ENCODE data around the gene RSKR.
"Not testable (repeated sequence)": the region's sequence is repeated elsewhere in the genome, so short reads cannot be mapped to it uniquely, and the experiment has no call there.

Gene RSKR, protein sequence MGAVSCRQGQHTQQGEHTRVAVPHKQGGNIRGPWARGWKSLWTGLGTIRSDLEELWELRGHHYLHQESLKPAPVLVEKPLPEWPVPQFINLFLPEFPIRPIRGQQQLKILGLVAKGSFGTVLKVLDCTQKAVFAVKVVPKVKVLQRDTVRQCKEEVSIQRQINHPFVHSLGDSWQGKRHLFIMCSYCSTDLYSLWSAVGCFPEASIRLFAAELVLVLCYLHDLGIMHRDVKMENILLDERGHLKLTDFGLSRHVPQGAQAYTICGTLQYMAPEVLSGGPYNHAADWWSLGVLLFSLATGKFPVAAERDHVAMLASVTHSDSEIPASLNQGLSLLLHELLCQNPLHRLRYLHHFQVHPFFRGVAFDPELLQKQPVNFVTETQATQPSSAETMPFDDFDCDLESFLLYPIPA

GRCh38 chr17:28613931-28614381, at the start of gene RSKR:
TSS of gene RSKR (minus strand) at chr17:28614185. CDS start at chr17:28614161, 24 bp downstream.
- H3K4me3 ChIP-seq (ENCODE audit: low read depth, low read length) = no peak within 1 kb of the TSS
- DNase-seq (ENCODE audit: low read depth) = no peak
- TF ChIP-seq, protein P1, sequence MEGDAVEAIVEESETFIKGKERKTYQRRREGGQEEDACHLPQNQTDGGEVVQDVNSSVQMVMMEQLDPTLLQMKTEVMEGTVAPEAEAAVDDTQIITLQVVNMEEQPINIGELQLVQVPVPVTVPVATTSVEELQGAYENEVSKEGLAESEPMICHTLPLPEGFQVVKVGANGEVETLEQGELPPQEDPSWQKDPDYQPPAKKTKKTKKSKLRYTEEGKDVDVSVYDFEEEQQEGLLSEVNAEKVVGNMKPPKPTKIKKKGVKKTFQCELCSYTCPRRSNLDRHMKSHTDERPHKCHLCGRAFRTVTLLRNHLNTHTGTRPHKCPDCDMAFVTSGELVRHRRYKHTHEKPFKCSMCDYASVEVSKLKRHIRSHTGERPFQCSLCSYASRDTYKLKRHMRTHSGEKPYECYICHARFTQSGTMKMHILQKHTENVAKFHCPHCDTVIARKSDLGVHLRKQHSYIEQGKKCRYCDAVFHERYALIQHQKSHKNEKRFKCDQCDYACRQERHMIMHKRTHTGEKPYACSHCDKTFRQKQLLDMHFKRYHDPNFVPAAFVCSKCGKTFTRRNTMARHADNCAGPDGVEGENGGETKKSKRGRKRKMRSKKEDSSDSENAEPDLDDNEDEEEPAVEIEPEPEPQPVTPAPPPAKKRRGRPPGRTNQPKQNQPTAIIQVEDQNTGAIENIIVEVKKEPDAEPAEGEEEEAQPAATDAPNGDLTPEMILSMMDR (conservative IDR thresholded peaks at IDR 0.05; ENCODE audit: low read depth, low read length) = no peak

DNA sequence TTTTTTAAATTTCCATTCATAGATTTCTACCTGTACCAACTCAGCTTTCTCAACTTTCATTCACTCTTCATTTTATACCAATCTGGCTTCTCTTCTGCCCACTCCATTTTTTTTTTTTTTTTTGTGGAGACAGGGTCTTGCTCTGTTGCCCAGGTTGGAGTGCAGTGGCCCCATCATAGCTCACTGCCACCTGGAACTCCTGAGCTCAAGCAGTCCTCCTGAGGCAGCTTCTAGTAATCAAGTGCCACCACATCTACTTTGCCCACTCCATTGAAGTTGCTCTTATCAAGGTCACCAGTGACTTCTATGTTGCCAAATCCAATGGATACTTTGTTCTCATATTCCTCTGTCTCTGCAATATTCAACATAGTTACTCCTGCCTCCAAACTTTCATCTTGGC, 49.7 kb upstream of the RSKR start:
- DNase-seq (ENCODE audit: low read depth) = no peak
- TF ChIP-seq, protein P1 (conservative IDR thresholded peaks at IDR 0.05; ENCODE audit: low read depth, low read length) = no peak
- no peak overlapping the region for H3K4me3 ChIP-seq (ENCODE audit: low read depth, low read length)

DNA sequence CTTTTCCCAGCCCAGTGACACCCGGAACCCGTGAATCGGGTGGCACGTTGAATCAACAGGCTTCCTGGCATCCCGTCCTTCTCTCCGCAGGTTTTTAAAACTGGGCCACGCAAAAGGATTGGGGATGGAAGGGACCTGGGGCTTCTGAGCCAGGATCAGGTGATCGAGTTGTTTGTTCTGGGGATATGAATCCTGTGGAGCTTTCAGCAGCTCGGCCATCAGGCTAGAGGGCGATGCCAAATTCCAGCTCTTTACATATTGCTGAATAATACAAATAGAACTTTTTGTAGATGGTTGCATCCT, 48.5 kb upstream of the RSKR start:
- TF ChIP-seq, protein P1 (conservative IDR thresholded peaks at IDR 0.05; ENCODE audit: low read depth, low read length) = no peak
- DNase-seq (ENCODE audit: low read depth) = peak; percentile 48
- H3K4me3 ChIP-seq (ENCODE audit: low read depth, low read length) = peak overlapping the region; percentile 94

DNA sequence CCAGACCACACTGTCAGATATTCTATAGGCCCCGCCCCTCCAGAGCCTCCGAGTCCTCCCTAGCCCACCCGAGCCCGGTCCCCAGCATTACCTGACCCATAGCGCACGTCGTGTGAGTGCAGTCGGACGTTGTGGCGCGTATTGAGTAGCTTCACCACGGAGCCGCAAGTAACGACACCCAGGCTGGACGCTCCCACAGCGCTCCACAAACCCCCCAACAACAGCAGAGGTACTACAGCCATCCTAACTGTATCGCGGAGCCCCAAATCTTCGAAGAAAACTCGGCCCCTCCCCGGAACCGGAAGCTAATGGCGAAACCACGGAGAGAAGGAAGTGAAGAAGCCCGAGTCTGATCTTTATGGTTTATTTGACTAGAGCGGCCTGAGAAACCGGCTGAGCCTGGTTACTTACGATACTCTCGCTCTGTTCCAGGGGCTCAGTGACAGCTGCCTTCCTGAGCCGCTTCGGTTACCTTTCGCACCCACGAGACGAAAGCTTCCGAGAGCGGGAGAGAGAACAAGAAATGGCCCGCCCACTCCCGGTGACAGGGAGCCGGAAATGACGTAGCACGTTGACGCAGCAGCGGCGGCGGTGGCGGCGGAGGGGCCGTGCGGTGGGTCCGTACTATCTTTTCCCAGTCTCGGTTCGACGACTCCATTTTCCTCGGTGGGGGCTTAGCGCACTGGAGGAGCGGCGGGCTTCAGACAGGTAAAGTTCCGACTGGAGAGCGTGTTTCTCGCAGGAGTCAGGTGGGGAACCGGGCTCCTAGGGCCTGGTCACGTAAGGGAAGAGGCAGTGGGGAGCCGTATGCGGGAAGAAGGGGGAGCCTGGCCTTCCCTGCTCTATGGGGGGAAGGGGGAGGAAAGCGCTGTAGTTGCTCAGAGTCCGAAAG, 47.9 kb upstream of the RSKR start, which contains the start of the genes SDF2 and SUPT6H:
Gene SDF2 (minus strand): TSS at position 272 of the 892 bp plus-strand sequence. CDS start 30 bp downstream, at position 242.
Gene SUPT6H (plus strand): TSS at position 571 of the 892 bp plus-strand sequence. CDS start 11,197 bp downstream, outside the sequence.
- peak within 1 kb of the TSS; percentile 94 for H3K4me3 ChIP-seq (ENCODE audit: low read depth, low read length)
- TF ChIP-seq, protein P1 (conservative IDR thresholded peaks at IDR 0.05; ENCODE audit: low read depth, low read length) = no peak
- DNase-seq (ENCODE audit: low read depth) = peak; percentile 84

GRCh38 chr17:28659497-28659881, 45.5 kb upstream of the RSKR start:
- not testable (repeated sequence) for H3K4me3 ChIP-seq (ENCODE audit: low read depth, low read length); DNase-seq (ENCODE audit: low read depth)

- DNase-seq (ENCODE audit: low read depth); H3K4me3 ChIP-seq (ENCODE audit: low read depth, low read length): not testable (repeated sequence)
These were observed 44.9 kb upstream of the RSKR start for GRCh38 chr17:28658766-28659496.

- not testable (repeated sequence) for H3K4me3 ChIP-seq (ENCODE audit: low read depth, low read length)
These were observed 44.4 kb upstream of the RSKR start for GRCh38 chr17:28658342-28658741.

DNA sequence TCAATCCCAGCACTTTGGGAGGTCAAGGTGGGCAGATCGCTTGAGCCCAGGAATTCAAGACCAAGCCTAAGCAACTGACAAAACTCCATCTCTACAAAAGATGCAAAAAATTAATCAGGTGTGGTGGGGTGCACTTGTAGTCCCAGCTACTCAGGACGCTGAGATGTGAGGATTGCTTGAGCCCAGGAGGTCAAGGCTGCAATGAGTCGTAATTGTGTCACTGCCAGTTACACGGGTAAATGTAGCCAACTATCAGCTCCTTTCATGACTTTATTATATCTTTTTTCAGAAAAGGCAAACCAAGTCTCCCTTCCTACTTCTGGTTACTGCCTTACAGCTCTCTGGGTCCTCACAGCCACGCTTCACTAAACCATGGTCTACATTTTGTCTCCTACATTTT, 43.8 kb upstream of the RSKR start:
- no peak overlapping the region for H3K4me3 ChIP-seq (ENCODE audit: low read depth, low read length)
- DNase-seq (ENCODE audit: low read depth) = peak; percentile 25
- TF ChIP-seq, protein P1 (conservative IDR thresholded peaks at IDR 0.05; ENCODE audit: low read depth, low read length) = no peak

More at GRCh38 chr17:28658342-28658741, 44.4 kb upstream of the RSKR start:
- DNase-seq (ENCODE audit: low read depth) = not testable (repeated sequence)

All from choroid plexus epithelial cell (primary cell).